Endodermal cell (in vitro differentiated cells): Measurements from ENCODE around the gene LEMD3. TPM values are rescaled to one million over a fixed set of nuclear protein-coding genes. Genes with fewer than 3 reads are reported as not detected.

Experiments
- DNase-seq: peaks from one replicate; pipeline ENCODE4 v3.0.0-alpha.2; 2017
- H3K27ac ChIP-seq: 2 replicates; pipeline ENCODE4 v1.5.1; 2013; ENCODE audit warnings: mild to moderate bottlenecking, low read depth, low read length, moderate library complexity
- H3K27me3 ChIP-seq: 2 replicates; pipeline ENCODE4 v1.6.1; 2013; ENCODE audit warnings: mild to moderate bottlenecking, low read length, moderate library complexity; ENCODE audit not compliant: insufficient read depth, control insufficient read depth, poor library complexity, severe bottlenecking
- H3K36me3 ChIP-seq: 2 replicates; pipeline ENCODE4 v1.7.0; 2013; ENCODE audit warnings: mild to moderate bottlenecking, low read length, moderate library complexity; ENCODE audit not compliant: control insufficient read depth, insufficient read depth
- H3K4me1 ChIP-seq: one replicate; pipeline ENCODE4 v1.7.0; 2013; ENCODE audit warnings: low read length; ENCODE audit not compliant: control insufficient read depth, insufficient read depth
- H3K4me3 ChIP-seq: 2 replicates; pipeline ENCODE4 v1.5.1; 2013; ENCODE audit warnings: mild to moderate bottlenecking, low read length, moderate library complexity
- H3K9ac ChIP-seq: 2 replicates; pipeline ENCODE4 v1.6.1; 2013; ENCODE audit warnings: mild to moderate bottlenecking, low read length, moderate library complexity; ENCODE audit not compliant: poor library complexity, severe bottlenecking; ENCODE audit errors: extremely low read depth
- H3K9me3 ChIP-seq: 2 replicates; pipeline ENCODE4 v1.6.1; 2013; ENCODE audit warnings: mild to moderate bottlenecking, low read length, moderate library complexity; ENCODE audit not compliant: control insufficient read depth
- H3K27ac Mint-ChIP-seq: 2 replicates; pipeline ENCODE4 v1.8.0; 2020; ENCODE audit warnings: mixed read lengths
- H3K27me3 Mint-ChIP-seq: 2 replicates; pipeline ENCODE4 v1.8.0; 2021; ENCODE audit warnings: mild to moderate bottlenecking, mixed read lengths; ENCODE audit not compliant: insufficient read depth
- H3K36me3 Mint-ChIP-seq: 2 replicates; pipeline ENCODE4 v1.8.0; 2020; ENCODE audit warnings: low read depth, mixed read lengths
- H3K4me1 Mint-ChIP-seq: 2 replicates; pipeline ENCODE4 v1.8.0; 2020; ENCODE audit warnings: mixed read lengths
- H3K4me3 Mint-ChIP-seq: 2 replicates; pipeline ENCODE4 v1.8.0; 2020; ENCODE audit warnings: mild to moderate bottlenecking, moderate library complexity, mixed read lengths
- H3K9me3 Mint-ChIP-seq: 2 replicates; pipeline ENCODE4 v1.8.0; 2020; ENCODE audit warnings: mild to moderate bottlenecking, mixed read lengths
- WGBS, 2 experiments: methylation state at CpG; one replicate each; pipeline versions ENCODE4 v1.1.5 to v1.1.7; 2013; ENCODE audit warnings: missing lambda C conversion rate in 2 of 2, mixed read lengths in 1 of 2; ENCODE audit not compliant: insufficient coverage in 1 of 2, insufficient read length in 1 of 2; 5-methylcytosine and 5-hydroxymethylcytosine counted together
- total RNA-seq, 2 donors: library from RNA; stranded (reverse); fragmentation: NEBNext Ultra II Directional in 1 of 2; extraction: Animal tissue kit (Norgen Biotek cat#: 25700) in 1 of 2; gene quantifications; 2 replicates in 1 of 2; 3 replicates in 1 of 2; pipeline ENCODE4 v1.2.1, GENCODE V29; 2021
- TF ChIP-seq, protein P1 (sequence below): fragments of 200-600 bp; sonication (generic); conservative IDR thresholded peaks from 2 replicates; pipeline ENCODE4 v1.5.0; 2021; ENCODE audit warnings: antibody characterized with exemption, mild to moderate bottlenecking

The LEMD3 gene
- total RNA-seq, 2 donors from 2014 or later: 35.8 to 37.3 TPM

DNA sequence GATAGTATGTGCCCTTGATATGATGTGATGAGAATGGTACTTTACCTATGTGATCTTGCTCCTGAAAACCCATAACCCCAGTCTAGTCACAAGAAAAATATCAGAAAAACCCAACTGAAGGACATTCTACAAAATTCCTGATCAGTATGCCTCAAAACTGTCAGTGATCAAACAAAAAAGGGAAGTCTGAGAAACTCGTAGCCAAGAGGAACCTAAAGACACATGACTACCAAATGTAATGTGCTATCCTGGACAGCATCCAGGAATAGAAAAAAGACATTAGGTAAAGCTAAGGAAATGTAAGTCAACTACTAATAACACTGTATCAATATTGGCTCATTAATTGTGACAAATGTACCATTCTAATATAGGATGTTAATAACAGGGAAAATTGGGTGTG lies 44.1 kb upstream of the LEMD3 start:
- no peak overlapping the region for H3K9ac ChIP-seq
- Mint-ChIP-seq H3K9me3 (peaks cover 2% of the 10 kb centered on the region), H3K27ac (no peak overlapping the region), H3K36me3 (no peaks in the 10 kb centered on the region), H3K4me3 (no peak overlapping the region), H3K27me3 (peaks cover 38% of the 10 kb centered on the region), H3K4me1 (no peaks in the 10 kb centered on the region)
- H3K36me3 ChIP-seq: no peaks in the 10 kb centered on the region
- H3K9me3 ChIP-seq: no peaks in the 10 kb centered on the region
- H3K27ac ChIP-seq: no peak overlapping the region
- peaks cover 65% of the 10 kb centered on the region for H3K27me3 ChIP-seq
- whole genome bisulfite sequencing, 2 experiments: 92 to 100% methylated on average over 1 of the region's 1 CpG
- no peak overlapping the region for H3K4me3 ChIP-seq
- TF ChIP-seq, protein P1, sequence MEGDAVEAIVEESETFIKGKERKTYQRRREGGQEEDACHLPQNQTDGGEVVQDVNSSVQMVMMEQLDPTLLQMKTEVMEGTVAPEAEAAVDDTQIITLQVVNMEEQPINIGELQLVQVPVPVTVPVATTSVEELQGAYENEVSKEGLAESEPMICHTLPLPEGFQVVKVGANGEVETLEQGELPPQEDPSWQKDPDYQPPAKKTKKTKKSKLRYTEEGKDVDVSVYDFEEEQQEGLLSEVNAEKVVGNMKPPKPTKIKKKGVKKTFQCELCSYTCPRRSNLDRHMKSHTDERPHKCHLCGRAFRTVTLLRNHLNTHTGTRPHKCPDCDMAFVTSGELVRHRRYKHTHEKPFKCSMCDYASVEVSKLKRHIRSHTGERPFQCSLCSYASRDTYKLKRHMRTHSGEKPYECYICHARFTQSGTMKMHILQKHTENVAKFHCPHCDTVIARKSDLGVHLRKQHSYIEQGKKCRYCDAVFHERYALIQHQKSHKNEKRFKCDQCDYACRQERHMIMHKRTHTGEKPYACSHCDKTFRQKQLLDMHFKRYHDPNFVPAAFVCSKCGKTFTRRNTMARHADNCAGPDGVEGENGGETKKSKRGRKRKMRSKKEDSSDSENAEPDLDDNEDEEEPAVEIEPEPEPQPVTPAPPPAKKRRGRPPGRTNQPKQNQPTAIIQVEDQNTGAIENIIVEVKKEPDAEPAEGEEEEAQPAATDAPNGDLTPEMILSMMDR: no peak
- H3K4me1 ChIP-seq: no peaks in the 10 kb centered on the region
- no peak for DNase-seq

DNA sequence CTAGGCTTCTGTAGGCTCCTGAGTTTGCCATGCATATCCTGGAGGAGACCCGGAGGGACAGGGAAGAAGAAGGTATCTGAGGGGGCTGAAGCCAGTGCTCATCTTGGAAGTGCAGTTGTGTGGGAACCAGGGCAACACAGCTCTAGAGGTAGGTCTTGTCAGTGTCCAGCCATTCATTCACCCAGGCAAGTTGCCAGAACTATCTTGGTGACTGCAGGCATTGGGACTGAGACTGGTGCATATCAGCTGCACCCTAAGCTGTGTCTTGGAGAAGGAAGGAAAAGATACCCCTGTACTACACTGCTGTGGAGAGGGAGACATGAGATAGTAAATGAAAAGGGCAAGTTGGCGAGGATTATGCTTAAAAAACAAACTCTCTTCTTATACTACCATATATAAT lies 43.4 kb upstream of the LEMD3 start:
- Histone ChIP-seq H3K36me3 (no peaks in the 10 kb centered on the region), H3K27me3 (peaks cover 58% of the 10 kb centered on the region), H3K4me3 (no peak overlapping the region), H3K9me3 (no peaks in the 10 kb centered on the region), H3K9ac (no peak overlapping the region), H3K4me1 (no peaks in the 10 kb centered on the region), H3K27ac (no peak overlapping the region)
- H3K27ac Mint-ChIP-seq: no peak overlapping the region
- DNase-seq: no peak
- peaks cover 32% of the 10 kb centered on the region for H3K27me3 Mint-ChIP-seq
- 50 to 69% methylated on average over 1 of the region's 2 CpGs for WGBS, 2 experiments
- no peaks in the 10 kb centered on the region for H3K4me1 Mint-ChIP-seq
- TF ChIP-seq, protein P1: no peak
- H3K9me3 Mint-ChIP-seq: peaks cover 2% of the 10 kb centered on the region
- H3K36me3 Mint-ChIP-seq: no peaks in the 10 kb centered on the region
- H3K4me3 Mint-ChIP-seq: no peak overlapping the region

DNA sequence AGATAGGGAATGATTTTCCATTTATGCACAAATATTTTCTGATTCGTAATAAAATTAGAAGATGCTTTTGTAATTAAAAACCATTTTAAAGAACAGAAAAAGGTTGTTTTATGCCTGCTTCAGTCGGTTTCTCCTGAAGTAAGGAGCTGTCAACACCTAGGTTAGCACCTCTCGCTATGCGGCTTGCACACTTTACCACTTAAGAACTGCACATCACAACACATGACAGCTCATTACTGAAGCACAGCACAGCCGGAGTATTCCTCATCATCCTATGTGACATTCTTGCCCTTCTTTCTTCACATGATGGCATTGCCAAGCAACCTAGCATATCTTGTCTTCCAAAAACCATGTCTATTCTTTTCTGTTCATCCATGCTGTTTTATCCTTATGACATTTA lies 42.9 kb upstream of the LEMD3 start:
- no peak for DNase-seq
- Histone ChIP-seq H3K27me3 (peaks cover 53% of the 10 kb centered on the region), H3K27ac (no peak overlapping the region), H3K9me3 (no peaks in the 10 kb centered on the region), H3K36me3 (no peaks in the 10 kb centered on the region), H3K4me3 (no peak overlapping the region), H3K4me1 (no peaks in the 10 kb centered on the region), H3K9ac (no peak overlapping the region)
- WGBS, 2 experiments: 84 to 85% methylated on average over 5 of the region's 5 CpGs
- Mint-ChIP-seq H3K27ac (no peak overlapping the region), H3K4me1 (no peaks in the 10 kb centered on the region), H3K9me3 (peaks cover 2% of the 10 kb centered on the region), H3K36me3 (no peaks in the 10 kb centered on the region), H3K27me3 (peaks cover 30% of the 10 kb centered on the region), H3K4me3 (no peak overlapping the region)
- TF ChIP-seq, protein P1: no peak
